HG03103 (cell line): ENCODE measurements around the gene HDLBP.
A peak's percentile ranks its signal among the peaks of the same experiment; 100 is the strongest.
"Not testable (repeated sequence)": the region's sequence is repeated elsewhere in the genome, so short reads cannot be mapped to it uniquely, and the experiment has no call there.

ENCODE experiments used
- ATAC-seq: cut with Tn5 transposase; IDR thresholded peaks from one replicate; pipeline ENCODE4 v1.9.1; 2021; ENCODE audit warnings: low read depth; ENCODE audit not compliant: unreplicated experiment

Gene HDLBP

GRCh38 chr2:241339839-241340630, 24.6 kb upstream of the HDLBP start:
- ATAC-seq, result no peak

- ATAC-seq, result no peak
Observed at GRCh38 chr2:241334813-241335212, 19.3 kb upstream of the HDLBP start.

- ATAC-seq, result no peak
Observed at GRCh38 chr2:241330616-241330981, 15.1 kb upstream of the HDLBP start.

- ATAC-seq, result no peak
Observed at GRCh38 chr2:241329669-241330615, 14.5 kb upstream of the HDLBP start.

GRCh38 chr2:241325257-241325656, 9.8 kb upstream of the HDLBP start:
- no peak for ATAC-seq

- no peak for ATAC-seq
Observed at GRCh38 chr2:241324775-241325174, 9.3 kb upstream of the HDLBP start.

GRCh38 chr2:241323778-241324177, 8.3 kb upstream of the HDLBP start:
- ATAC-seq, result no peak

- no peak for ATAC-seq
Observed at GRCh38 chr2:241321886-241322285, 6.4 kb upstream of the HDLBP start.

- no peak for ATAC-seq
Observed at GRCh38 chr2:241321033-241321432, 5.6 kb upstream of the HDLBP start.

GRCh38 chr2:241320394-241320793, 4.9 kb upstream of the HDLBP start:
- ATAC-seq, result no peak

- not testable (repeated sequence) for ATAC-seq
Observed at GRCh38 chr2:241318830-241319229, 3.4 kb upstream of the HDLBP start.

GRCh38 chr2:241317391-241317790, 1.9 kb upstream of the HDLBP start:
- no peak for ATAC-seq

GRCh38 chr2:241316825-241317224, 1.4 kb upstream of the HDLBP start:
- ATAC-seq, result no peak

GRCh38 chr2:241315879-241316631, 583 bp upstream of the HDLBP start, which contains the start of gene SEPTIN2:
TSS of gene SEPTIN2 (plus strand) at chr2:241315925. CDS start at chr2:241324233, 8,308 bp downstream.
- peak; percentile 26 for ATAC-seq

GRCh38 chr2:241314226-241315092, 1.0 kb downstream of the HDLBP start:
- ATAC-seq, result peak; percentile 4

- ATAC-seq, result no peak
Observed at GRCh38 chr2:241313543-241314095, 1.9 kb downstream of the HDLBP start.

- no peak for ATAC-seq
Observed at GRCh38 chr2:241312082-241312481, 3.4 kb downstream of the HDLBP start.

GRCh38 chr2:241310917-241311566, 4.4 kb downstream of the HDLBP start:
- no peak for ATAC-seq

- peak; percentile 40 for ATAC-seq
Observed at GRCh38 chr2:241309684-241310117, 5.8 kb downstream of the HDLBP start.
